ENCODE results near the gene PHF24.

Gene PHF24

DNA sequence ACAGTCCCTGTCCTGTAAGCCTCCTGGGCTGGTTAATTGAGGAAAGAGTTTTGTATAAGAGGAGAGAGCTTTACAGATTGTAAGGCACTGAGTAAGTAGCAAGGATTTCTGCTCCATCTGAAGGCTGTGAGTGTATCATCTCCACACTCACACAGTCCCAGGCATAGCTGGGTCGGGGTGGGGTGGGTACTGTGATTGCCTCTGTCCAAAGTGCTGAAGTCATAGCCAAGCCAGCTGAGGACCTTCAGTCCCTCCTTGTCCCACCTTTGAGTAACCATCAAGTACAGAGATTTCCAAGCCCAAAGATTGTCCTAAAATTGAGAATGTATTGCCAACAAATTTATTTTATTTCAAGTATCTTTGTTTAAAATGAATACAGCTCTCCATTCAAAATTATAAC, 26.0 kb downstream of the PHF24 start:
- no peak for DNase-seq

DNA sequence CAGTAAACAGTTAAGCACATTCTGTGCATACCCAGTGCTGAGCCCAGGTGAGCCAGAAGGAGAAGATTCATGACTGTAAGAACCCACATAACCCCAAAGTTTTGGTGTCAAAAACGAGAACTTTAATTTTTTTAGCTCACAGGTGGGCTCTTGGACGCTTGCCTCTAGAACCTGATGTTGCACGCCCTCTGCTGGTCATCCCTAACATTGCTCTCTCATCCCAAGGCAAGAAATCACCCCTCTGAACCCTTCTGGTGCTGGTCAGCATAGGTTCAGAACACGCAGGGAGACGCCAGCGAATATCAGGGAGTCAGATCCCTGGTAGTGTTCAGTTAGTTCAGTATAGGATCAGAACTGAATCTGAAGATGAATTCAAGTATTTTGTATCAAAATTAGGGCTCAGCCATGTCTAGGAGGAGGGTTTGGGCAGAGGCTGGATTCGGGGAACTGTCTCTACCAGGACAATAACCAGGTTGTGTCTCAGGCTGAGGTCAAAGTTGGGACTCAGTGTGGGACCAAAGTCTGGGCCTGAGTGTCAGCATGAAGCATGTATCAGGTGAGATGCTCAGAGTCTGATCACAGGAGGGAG, 27.3 kb downstream of the PHF24 start:
- peak; percentile 46 for DNase-seq

DNA sequence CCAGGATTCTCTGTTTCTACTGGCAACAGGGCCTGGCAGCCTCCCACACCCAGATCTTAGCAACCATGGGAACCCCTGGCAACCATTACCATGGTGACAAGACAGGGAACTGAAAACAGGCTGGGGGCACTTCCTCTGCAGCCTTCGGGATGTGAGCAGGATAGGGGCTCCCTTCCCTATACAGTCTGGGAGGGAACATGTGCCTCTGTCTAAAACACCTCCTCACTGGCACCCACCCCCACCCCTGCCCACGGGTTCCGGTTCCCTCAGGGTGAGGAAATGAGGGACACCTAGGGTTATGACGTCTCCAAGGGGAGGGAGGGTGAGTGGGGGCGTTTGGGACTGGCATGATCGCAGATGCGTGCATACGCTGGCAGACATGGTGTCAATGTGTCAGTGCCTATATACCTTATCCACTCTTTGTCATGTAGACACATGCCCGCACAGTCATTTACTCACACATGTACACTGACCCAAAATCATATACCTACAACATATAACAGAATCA, 28.5 kb downstream of the PHF24 start:
- peak; percentile 41 for DNase-seq

DNA sequence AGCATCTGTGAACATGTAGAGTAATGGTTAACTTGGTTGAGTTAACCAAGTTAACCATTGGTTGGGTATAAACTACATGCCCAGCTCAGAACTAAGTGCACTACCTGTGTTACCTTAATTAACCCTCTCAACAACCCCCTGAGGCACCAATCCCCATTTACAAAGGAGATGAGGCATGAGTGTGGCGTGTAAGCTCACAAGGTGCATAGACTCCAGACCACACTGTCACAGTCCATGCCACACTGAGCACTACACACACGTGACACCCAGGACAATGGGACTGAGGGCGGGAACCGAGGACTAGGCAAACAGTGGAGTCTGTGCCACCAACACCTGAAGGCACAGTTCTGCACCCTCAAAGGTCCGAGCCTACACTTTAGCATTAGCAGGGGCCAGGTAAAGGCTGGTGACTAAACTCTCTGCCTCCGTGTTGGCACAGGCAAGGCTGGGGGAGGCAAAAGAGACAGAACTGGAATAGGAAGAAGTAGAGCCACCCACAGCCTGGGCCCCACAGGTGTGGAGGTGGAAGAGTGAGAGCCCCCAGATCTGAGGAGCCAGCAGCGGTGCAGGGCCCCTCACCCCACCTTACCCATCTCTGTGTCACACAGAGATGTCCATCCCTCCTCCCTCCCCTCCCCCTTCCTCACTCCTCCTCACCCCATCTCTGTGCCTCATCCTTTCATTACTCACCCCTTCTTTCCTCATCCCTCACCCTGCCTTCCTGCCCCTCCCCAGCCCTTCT, 29.2 kb downstream of the PHF24 start:
- no peak for DNase-seq

DNA sequence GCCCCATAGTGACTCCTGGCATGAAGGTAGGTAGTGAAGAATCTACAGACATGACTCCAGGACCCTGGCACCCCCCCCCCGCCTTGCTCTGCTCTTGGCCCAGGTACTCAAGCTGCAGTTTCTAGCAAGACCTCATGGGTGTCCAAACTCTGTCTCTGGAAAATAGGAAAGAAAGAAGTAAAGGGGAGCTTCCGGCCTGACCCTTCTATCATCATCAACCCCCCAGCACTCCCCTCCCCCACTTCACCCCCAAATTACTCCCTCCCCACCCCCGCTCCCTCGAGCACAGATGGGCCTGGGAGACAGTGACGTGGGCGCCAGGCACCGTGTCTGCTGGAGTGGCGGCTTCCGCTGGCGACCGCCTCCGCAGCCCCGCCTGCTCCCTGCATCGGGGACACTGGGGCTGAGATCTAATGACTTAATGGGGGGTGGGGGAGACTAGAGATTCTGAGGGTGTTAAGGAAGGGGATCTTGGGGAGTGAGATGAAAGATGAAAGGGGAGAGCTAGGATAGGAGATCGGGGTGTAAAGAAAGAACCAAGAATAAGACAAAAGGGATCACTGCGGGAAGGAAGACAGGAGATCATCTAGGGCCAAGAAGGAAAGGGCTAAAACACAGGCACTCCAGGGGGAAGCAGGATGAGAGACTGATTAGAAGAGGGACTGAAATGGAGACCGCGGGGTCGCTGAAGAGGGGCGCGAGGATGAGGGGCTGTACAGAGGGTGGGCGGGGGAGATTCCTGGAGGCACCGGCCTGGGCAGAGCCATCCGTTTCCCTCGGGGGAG, 30.3 kb downstream of the PHF24 start:
- DNase-seq = no peak

DNA sequence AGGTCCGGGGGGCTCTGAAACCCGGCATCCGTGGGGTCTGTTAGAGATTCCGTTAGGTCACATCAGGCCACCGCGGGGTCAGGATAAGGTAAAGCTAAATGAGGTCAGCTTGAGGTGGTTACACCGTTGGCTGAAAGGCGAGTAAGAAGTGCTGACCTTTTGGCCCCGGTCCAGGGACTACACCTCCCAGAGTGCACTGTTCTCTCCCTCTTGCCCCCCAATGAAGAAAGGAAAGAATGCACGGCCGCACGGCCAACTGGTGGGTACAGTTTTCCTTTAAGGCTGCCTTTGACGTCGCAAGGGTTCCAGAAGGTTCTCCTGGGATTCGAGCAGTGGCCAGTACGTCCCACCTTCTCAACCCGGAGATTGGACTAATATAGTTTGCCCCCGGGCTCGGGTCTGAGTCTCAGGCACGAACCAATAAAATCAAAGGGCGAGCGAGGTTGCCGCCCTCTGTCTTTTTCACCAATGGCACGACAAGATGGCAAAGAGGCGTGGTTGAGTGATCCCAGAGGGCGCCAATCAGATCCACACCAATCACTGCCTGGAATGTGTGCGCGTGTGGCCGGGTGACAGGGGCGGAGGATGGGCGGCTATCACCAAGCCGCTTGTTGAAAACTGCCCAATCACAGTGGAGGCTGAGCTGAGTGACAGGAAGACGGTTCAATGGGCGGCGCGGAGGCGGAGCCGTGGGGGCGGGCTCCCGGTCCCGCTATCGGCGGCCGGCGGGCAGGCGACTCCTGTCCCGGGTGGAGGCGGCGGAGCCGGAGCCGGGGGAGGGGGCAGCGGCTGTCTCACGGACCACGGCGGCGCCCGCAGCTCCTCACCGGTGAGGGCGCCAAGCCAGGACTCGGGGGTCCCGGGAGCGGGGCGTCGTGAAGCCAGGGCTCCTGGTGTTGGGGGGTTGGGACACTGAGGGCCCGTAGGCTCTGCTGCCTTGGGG, 31.2 kb downstream of the PHF24 start, which contains the start of gene DNAJB5:
TSS of gene DNAJB5 (plus strand) at position 743 of the 943 bp plus-strand sequence. CDS start 886 bp downstream, outside the sequence.
- DNase-seq = peak; percentile 97

DNA sequence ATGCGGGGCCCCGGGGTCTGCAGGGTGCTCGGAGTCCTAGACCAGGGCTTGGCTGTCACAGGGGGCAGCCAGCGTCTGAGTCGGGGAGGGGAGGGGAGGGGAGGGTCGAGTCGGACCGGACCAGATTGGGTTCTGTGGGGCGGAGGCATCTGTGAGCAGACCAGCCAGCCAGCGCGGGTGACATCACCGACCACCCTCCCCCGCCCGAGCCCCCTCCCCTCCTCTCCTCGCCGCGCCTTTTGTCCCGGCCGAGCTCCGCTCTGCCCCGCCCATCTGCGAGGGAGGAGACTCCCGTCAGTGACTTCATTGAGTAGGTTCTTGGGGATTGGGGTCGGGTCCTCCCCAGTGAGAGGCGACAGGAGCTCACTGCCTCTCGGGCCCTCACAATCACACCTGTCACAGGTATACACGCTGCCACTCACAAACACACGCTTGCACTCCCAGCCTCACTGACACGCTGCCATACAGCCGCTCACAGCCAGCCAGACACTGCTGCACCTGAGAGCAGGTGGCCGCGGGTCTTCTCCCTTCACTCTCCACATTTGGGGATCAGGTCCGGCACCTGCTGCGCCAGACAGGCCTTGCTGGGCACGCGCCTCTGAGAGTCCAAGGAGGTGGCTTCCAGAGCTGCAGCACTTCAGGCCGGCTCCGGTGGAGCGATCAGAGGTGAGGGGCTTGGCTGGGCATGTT, 32.0 kb downstream of the PHF24 start:
- DNase-seq = peak; percentile 34

DNA sequence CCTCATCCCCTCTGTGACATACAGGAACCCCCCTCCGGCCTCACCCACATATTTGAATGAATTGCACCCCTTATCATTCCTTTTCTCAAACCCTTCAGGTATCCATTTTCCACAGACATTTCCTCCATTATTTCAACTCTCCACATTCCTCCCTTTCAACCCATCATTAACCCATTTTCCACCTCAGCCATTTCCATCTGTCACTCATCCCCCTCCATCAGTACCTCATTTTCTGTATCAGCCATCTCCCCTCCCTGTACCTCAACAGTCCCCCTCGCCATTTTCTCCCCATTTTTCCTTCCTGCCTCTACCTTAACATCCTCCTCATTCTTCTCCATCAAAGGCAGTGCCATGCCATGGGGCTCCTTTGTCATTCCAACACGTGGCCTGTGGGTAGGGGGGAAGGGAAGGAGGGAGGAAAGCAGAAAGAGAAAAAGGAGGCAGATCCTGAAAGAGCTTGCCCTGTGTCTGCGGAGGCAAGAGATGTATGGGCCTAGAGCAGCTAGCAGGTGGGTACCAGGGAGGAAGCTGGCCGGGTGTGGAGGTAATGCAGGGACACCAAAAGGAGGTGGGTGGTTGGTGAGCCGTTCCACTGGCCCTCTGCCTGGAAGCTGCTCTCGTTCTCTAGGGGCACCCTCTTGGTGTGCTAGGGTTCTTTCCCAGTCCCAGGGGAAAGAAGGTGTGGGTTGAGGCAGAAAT, 33.0 kb downstream of the PHF24 start:
- no peak for DNase-seq

DNA sequence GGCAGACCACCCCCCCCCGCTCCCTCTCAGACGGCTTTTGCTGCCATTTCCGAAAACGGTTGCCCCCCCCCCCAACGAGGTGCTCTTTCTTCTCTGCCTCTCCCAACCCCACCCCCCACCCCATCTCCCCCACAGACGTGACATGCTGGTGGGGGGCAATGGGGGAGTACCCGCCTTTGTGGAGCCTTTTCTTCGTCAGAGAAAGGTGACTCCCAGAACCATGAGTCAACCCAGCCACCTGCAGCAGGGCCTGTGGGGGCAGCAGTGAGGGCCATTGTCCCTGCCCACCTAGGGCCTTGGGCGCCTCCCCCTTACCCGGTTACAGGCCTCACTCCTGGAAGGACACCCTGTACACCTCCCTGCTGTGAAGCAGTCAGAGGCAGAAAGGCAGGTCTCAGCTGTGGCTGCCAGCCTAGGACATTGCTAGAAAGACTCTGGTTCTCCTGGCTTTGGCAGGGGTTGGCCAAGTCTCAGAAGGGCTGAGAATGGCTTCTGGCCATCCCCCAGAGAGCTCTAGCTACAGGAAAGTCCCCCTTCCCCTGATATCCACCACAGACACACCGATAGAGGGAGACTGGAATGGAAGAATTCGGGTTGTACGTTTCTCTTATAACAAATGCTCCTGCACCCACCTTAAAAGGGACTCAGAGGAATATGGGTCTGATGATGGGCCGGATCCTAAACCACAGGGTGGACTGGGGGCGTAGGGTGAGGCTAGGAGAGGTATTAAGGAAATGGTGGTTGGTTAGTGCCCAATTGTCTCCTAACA, 33.7 kb downstream of the PHF24 start:
- no peak for DNase-seq

DNA sequence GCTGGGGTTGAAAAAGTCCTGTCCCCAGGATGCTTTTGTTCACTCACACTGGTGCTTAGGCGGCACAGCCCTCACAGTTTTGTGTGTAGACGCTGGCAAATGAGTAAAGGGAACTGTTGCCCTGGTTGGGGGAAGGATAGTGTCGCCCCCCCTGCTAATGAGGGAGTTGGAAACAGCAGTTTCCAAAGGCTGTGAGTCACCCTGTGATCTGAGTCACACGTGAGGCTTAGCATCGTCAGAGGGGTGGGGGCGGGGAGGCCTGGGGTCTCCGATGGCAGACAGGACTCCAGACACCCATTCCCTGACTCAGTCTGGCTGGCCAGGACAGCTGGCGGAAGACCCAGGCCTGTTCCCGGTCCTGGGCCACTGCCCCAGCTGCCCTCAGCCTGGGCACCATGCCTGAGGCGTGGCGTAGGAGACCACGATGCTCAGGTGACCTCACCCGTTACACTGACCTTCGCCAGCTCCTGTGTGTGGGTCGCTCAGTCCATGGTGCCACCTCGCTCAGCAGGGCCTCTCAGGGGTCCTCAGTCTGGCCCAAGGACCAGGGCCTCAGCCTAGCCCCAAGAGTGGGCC, 34.4 kb downstream of the PHF24 start:
- DNase-seq = no peak

DNA sequence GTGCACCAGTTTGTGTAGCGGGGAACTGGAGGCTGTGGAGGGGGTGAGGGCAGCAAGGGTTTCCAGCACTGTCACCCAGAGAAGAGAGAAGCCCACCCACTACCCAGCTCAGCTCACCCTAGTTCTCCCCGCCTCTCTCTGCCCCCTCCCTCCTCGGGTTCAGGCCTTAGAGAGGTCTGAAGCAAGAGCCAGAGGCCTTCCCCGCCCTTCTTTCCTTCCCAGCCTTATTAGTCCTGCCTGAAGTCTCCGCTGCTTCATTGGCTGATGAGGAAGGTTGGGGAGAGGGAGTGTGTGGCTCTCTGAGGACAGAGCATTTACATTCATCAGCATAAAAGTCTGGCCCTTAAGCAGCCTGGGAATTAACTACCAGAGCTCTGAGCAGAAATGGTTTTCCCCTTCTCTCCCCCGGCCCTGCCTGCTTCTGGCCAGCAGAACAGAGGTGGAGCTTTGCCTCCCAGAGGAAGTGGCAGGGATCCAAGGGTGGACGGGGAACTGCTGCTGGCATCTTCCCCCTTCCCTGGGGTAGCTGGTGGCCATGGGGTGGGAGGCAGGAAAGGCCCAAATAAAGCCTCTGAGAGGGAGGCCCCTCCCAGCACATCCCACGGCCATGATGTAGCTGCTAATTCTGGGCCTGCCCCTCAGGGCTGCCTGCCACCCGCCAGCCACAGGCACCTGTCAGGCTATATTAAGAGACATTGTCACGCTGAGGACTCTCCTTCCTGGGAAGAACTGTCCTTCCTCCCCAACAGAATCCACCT, 35.6 kb downstream of the PHF24 start:
- no peak for DNase-seq

DNA sequence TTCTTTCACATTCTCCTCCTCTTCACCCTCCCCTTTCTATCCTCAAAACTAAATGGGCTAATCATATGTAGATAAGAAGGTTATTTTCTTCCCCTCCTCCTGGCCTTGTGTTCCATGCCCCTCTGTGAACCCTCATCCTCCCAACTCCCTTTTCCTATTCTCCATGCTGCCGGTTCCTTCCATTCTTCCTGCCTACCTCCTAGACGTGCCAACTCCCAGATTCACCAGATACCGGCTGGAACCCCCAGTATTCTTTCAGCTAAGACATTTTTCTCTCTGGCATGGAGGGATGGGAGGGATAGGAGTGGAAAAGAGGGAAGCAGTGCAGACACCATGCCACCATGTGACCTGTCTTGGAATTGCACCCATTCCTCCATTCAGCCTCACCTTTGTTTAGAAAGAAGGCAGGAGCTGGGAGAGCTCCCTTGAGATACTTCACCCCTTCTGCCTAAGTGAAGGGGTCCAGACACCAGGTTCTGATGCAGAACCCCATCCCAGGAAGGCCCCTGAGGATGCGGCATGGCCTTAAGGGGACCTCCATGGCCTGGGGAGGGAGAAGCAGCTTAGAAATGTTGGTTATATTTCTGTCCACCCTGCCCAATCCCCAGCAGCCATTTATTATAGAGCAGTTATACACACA, 36.3 kb downstream of the PHF24 start:
- peak; percentile 46 for DNase-seq

DNA sequence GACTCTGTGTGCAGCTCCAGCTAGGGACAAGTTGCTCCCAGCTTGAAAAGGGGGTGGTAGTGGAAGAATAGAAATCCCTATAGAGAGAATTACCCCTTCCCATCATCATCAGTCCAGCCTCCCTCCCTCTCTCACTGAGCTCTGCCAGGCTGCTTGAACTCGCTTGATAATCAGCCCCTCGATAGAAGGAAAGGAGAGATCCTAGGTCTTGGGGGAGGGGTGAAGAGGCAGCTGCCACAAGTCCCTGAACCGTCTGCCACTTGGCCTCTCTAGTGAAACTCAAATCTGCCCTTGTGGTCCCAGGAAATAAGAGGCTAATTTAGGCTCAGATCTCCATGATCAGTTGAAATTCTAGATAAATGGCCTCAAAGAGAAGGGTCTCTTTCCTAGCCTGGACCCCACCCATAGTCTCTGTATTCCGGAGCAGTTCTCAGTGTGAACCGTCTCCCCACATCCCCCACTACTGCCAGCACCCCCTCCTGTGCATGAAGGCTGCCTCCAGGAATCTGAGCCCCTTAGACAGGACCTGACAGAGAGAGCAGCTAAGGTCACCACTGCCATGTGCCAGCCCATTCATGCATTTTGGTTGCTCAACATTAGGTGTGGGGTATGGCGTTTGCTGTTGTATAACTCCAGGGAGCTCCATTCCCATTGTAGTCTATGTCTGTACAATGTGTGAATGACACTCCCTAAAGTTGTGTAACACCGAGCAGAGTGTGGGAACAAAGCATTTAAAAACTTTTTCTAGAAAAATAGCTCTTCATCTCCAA, 37.0 kb downstream of the PHF24 start:
- DNase-seq = no peak

DNA sequence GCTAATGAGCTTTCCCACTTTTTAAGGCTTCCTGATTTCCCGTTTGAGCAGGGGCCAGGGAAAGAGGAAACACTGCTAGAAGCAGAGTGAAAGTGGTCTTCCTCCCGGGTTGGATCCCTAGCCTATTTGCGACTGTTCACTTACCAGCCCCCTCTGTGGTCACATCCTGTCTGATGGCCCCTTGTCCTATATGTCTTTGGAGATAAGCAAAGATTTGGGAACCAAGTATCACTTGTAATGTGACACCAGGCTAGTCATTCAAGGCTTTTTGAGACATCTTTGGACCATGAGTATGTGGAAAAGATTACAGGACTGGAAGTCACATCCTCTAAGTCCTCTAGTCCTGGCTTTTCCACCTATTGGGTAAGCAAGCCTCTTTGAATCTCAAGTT, 37.6 kb downstream of the PHF24 start:
- no peak for DNase-seq

DNA sequence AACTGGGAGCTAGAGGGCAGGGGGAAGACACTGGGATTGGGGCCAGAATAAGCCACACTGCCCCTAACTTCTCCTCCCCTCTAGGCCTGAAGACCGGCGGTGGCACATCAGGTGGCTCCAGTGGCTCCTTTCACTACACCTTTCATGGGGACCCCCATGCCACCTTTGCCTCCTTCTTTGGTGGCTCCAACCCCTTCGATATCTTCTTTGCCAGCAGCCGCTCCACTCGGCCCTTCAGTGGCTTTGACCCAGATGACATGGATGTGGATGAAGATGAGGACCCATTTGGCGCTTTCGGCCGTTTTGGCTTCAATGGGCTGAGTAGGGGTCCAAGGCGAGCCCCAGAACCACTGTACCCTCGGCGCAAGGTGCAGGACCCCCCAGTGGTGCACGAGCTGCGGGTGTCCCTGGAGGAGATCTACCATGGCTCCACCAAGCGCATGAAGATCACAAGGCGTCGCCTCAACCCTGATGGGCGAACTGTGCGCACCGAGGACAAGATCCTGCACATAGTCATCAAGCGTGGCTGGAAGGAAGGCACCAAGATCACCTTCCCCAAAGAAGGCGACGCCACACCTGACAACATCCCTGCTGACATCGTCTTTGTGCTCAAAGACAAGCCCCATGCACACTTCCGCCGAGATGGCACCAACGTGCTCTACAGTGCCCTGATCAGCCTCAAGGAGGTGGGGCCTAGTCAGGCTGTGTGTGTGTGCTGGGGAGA, 38.3 kb downstream of the PHF24 start:
- DNase-seq = no peak

DNA sequence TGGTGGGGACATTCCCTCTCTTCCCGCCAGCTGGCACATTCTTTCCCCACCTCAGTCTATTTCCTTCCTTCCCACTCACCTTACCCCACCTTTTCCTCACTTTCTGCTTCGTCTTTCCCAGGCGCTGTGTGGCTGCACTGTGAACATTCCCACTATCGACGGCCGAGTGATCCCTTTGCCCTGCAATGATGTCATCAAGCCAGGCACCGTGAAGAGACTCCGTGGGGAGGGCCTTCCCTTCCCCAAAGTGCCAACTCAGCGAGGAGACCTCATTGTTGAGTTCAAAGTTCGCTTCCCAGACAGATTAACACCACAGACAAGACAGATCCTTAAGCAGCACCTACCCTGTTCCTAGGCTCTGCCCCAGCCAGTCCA, 38.8 kb downstream of the PHF24 start:
- no peak for DNase-seq

DNA sequence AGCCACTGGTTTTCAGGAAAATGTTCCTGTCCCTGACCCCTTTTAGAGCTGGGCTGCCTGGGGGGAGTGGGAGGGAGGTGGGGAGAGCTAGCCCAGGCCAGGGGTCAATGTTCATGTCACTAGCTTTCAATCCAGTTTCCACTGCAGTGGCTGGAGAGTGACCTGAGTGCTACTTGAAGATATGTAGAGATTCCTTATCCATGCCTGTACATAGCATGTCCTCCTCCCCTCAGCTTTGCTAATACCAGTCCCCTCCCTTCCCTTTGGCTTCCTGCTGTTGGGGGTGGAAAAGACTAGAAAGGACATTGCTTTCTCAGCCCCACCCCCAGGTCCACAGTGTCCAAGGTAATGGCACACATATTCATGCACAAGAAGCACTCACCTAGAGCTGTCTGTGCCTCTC, 39.3 kb downstream of the PHF24 start:
- no peak for DNase-seq
